Tibial nerve (tissue), 4 donors: Measurements from ENCODE around the gene NUP188. TPM values are rescaled to one million over a fixed set of nuclear protein-coding genes. Genes with fewer than 3 reads are reported as not detected.

Source experiments
- DNase-seq, 2 donors: peaks; one replicate each; pipeline ENCODE4 v3.0.0-alpha.2; 2019; ENCODE audit warnings: low spot score in 2 of 2
- H3K27ac ChIP-seq, 4 donors: fragments of 200-600 bp; sonication (generic) in 3 of 4; one replicate each; pipeline ENCODE4 v1.5.1; 2017 to 2019; ENCODE audit warnings: mild to moderate bottlenecking in 1 of 4
- H3K27me3 ChIP-seq, 2 donors: fragments of 200-600 bp; sonication (generic) in 1 of 2; one replicate each; pipeline versions ENCODE4 v1.5.1 to v1.6.0; 2017 to 2019
- H3K36me3 ChIP-seq, 3 donors: fragments of 200-600 bp; sonication (generic); one replicate each; pipeline ENCODE4 v1.5.1; 2018 to 2019
- H3K4me1 ChIP-seq, 4 donors: fragments of 200-600 bp; sonication (generic) in 3 of 4; one replicate each; pipeline ENCODE4 v1.5.1; 2017 to 2019
- H3K4me3 ChIP-seq, 4 donors: fragments of 200-600 bp; sonication (generic) in 3 of 4; one replicate each; pipeline ENCODE4 v1.5.1; 2017 to 2019; ENCODE audit warnings: mild to moderate bottlenecking in 1 of 4, moderate library complexity in 1 of 4
- H3K9me3 ChIP-seq, 4 donors: fragments of 200-600 bp; sonication (generic) in 3 of 4; one replicate each; pipeline ENCODE4 v1.5.1; 2017 to 2019
- EP300 ChIP-seq, 2 donors: sonication (generic); formaldehyde crosslinking; IDR thresholded peaks; one replicate each; pipeline ENCODE4 v1.6.1; 2017; ENCODE audit warnings: antibody characterized with exemption in 2 of 2, mild to moderate bottlenecking in 1 of 2
- POLR2A ChIP-seq, 2 donors: fragments of 450-650 bp; IDR thresholded peaks; one replicate each; pipeline ENCODE4 v1.6.1; 2017; ENCODE audit warnings: antibody characterized with exemption in 2 of 2, mild to moderate bottlenecking in 2 of 2, moderate library complexity in 2 of 2
- WGBS, 2 donors: methylation state at CpG; one replicate each; pipeline ENCODE4 v1.1.5; 2018; 5-methylcytosine and 5-hydroxymethylcytosine counted together
- total RNA-seq, 4 donors: library from RNA; depleted of rRNA; stranded (reverse); fragments of >200 nt; gene quantifications; one replicate each; pipeline ENCODE4 v1.1.0, GENCODE V29; 2016
- TF ChIP-seq, protein P1 (sequence below), 5 experiments: fragments of 200-600 bp in 3 of 5; fragments of 450-650 bp in 2 of 5; sonication (generic) in 3 of 5; IDR thresholded peaks; one replicate each; pipeline ENCODE4 v1.5.1; 2016 to 2019; ENCODE audit warnings: antibody characterized with exemption in 5 of 5, mild to moderate bottlenecking in 3 of 5, moderate library complexity in 2 of 5

NUP188 gene
- total RNA-seq, 4 donors from 2014 or later, result 22.9 to 76.5 (median 43.5) TPM

DNA sequence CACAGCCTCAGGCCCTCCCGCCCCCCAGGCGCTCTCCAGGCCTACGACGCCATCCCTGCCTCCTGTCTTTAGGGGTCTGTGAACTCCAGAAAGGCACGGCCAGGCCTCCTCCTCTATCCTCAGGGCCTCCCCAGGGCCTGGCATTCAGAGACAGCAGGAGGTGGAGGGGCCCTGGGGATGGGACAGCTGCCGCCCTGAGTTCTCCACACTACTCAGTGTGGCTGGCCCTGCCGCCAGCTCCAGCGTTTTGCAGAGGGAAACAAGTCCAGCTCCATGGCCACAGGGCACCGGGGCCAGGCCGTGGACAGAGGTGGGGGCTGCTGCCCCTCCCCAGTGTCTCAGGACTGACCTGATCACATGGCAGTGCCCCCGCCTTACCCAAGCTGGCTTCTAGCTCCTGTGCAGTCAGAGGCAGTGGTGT lies 64.3 kb downstream of the NUP188 start:
- TF ChIP-seq POLR2A (IDR thresholded peaks at IDR 0.05) (no peak), EP300 (IDR thresholded peaks at IDR 0.05) (no peak)
- TF ChIP-seq, protein P1, sequence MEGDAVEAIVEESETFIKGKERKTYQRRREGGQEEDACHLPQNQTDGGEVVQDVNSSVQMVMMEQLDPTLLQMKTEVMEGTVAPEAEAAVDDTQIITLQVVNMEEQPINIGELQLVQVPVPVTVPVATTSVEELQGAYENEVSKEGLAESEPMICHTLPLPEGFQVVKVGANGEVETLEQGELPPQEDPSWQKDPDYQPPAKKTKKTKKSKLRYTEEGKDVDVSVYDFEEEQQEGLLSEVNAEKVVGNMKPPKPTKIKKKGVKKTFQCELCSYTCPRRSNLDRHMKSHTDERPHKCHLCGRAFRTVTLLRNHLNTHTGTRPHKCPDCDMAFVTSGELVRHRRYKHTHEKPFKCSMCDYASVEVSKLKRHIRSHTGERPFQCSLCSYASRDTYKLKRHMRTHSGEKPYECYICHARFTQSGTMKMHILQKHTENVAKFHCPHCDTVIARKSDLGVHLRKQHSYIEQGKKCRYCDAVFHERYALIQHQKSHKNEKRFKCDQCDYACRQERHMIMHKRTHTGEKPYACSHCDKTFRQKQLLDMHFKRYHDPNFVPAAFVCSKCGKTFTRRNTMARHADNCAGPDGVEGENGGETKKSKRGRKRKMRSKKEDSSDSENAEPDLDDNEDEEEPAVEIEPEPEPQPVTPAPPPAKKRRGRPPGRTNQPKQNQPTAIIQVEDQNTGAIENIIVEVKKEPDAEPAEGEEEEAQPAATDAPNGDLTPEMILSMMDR (IDR thresholded peaks at IDR 0.05), result no peak
- no peaks in the 10 kb centered on the region for H3K27me3 ChIP-seq
- no peak overlapping the region for H3K27ac ChIP-seq
- no peak for DNase-seq
- whole genome bisulfite sequencing, 2 donors, result 80 to 81% methylated on average over 5 to 11 of the region's 11 CpGs
- peaks cover 0 to 20% (median 10%) of the 10 kb centered on the region in 4 donors for H3K4me1 ChIP-seq
- no peaks in the 10 kb centered on the region for H3K9me3 ChIP-seq
- H3K36me3 ChIP-seq, result peaks cover 4 to 79% (median 21%) of the 10 kb centered on the region in 3 donors
- no peak overlapping the region for H3K4me3 ChIP-seq

DNA sequence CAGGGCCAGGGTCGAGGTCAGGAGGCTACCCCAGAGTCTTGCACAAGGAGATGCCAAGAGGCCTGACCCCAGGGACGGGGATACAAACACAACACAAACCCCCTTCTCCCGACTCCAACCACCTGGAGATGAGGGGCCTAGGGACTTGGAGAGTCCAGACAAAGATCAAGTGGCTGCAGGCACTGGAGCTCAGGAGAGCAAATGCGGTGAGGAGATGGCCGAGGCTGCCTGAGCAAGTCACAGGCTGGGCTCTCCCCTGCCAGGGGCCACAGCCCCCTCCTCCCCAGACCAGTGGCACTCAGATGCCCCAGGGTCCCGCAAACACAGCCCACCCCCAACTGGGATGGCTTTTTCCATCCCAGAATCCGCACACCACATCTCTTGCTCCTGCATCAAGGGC lies 64.8 kb downstream of the NUP188 start:
- Histone ChIP-seq H3K4me1 (peaks cover 0 to 14% (median 5%) of the 10 kb centered on the region in 4 donors), H3K4me3 (no peak overlapping the region), H3K27ac (no peak overlapping the region), H3K9me3 (no peaks in the 10 kb centered on the region), H3K27me3 (no peaks in the 10 kb centered on the region), H3K36me3 (peaks cover 4 to 77% (median 21%) of the 10 kb centered on the region in 3 donors)
- DNase-seq, result no peak
- TF ChIP-seq, protein P1 (IDR thresholded peaks at IDR 0.05), result no peak
- TF ChIP-seq POLR2A (IDR thresholded peaks at IDR 0.05) (no peak), EP300 (IDR thresholded peaks at IDR 0.05) (no peak)
- 73 to 74% methylated on average over 7 of the region's 7 CpGs for WGBS, 2 donors

DNA sequence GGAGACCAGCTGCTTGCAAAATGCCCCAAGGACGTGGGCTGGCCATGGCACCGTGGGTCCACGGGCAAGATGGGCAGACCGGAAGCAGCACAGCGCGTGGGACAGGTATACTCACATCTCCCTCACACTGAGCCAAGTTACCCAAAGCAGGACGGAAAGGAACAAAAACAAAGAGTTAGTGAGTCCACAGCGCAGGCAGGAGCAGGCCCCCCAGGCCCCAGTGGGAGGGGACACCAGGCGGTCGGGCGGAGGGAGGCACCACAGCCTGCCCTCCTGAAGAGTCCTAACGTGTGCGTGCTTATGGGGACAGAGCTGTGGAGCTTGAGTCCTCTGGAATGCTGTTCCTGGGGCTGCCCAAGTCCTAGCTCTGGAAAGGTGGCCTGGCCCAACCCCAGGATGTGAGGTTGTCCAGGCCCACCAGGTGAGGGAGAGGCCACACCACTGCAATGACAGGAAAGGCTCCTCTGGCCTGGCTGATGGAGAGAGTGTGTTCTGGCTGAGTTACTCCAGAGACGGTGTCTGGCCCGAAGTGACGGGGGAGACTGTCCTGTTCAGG lies 65.5 kb downstream of the NUP188 start:
- no peak overlapping the region for H3K4me3 ChIP-seq
- H3K4me1 ChIP-seq, result peaks cover 0 to 8% (median 0%) of the 10 kb centered on the region in 4 donors
- DNase-seq, result no peak
- H3K36me3 ChIP-seq, result peaks cover 4 to 76% (median 21%) of the 10 kb centered on the region in 3 donors
- 88 to 90% methylated on average over 16 of the region's 16 CpGs for WGBS, 2 donors
- TF ChIP-seq EP300 (IDR thresholded peaks at IDR 0.05) (no peak), POLR2A (IDR thresholded peaks at IDR 0.05) (no peak)
- TF ChIP-seq, protein P1 (IDR thresholded peaks at IDR 0.05), result no peak
- no peaks in the 10 kb centered on the region for H3K9me3 ChIP-seq
- no peaks in the 10 kb centered on the region for H3K27me3 ChIP-seq
- H3K27ac ChIP-seq, result no peak overlapping the region

DNA sequence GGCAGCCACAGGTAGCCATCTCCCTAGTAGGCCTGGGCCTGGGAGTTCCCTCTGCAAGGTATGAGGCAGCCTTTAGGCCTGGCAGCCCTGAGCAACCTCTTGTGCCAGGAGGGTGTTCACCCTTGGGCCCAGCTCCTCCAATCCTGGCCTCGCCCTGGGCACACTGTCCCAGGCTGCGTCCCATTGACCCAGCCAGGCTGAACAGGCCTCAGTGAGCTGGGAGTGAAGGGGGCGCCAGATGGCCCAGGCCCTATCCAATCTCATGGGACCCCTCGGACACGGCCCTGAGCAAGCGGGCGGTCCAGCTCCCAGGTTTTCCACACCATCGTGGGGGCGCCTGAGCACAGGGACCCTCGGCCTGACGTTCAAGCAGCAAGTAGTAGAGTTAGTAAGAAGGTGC lies 66.2 kb downstream of the NUP188 start:
- TF ChIP-seq POLR2A (IDR thresholded peaks at IDR 0.05), result no peak
- no peak for TF ChIP-seq EP300 (IDR thresholded peaks at IDR 0.05)
- TF ChIP-seq, protein P1 (IDR thresholded peaks at IDR 0.05), result no peak
- H3K9me3 ChIP-seq, result no peaks in the 10 kb centered on the region
- 85 to 90% methylated on average over 6 to 9 of the region's 11 CpGs for WGBS, 2 donors
- no peak for DNase-seq
- H3K4me1 ChIP-seq, result peaks cover 0 to 3% (median 0%) of the 10 kb centered on the region in 4 donors
- no peak overlapping the region for H3K27ac ChIP-seq
- no peak overlapping the region for H3K4me3 ChIP-seq
- H3K36me3 ChIP-seq, result peaks cover 4 to 76% (median 21%) of the 10 kb centered on the region in 3 donors
- no peaks in the 10 kb centered on the region for H3K27me3 ChIP-seq

DNA sequence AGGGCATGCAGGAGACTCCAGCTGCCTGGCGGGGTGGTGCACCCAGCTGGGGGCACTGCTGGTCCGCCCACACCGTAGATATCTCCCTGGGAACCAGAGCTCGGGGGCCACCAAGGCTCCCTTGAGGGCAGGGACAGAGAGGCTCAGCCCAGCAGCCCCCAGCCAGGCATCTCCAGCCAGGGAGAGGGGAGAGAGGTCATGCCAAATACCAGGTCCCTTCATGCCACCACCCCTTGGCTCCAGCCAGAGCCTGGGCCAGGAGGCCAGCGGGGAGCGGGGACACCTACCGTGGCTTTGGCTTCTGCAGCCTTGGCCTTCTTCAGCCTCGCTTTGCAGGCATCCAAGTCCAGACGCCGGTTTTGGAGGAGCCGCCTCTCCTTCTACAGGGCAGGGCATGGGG lies 66.6 kb downstream of the NUP188 start:
- H3K4me3 ChIP-seq, result no peak overlapping the region
- TF ChIP-seq, protein P1 (IDR thresholded peaks at IDR 0.05), result no peak
- TF ChIP-seq EP300 (IDR thresholded peaks at IDR 0.05) (no peak), POLR2A (IDR thresholded peaks at IDR 0.05) (no peak)
- no peaks in the 10 kb centered on the region for H3K27me3 ChIP-seq
- no peak for DNase-seq
- no peaks in the 10 kb centered on the region for H3K9me3 ChIP-seq
- peaks cover 0 to 3% (median 0%) of the 10 kb centered on the region in 4 donors for H3K4me1 ChIP-seq
- WGBS, 2 donors, result 89 to 94% methylated on average over 10 to 11 of the region's 11 CpGs
- H3K36me3 ChIP-seq, result peaks cover 4 to 76% (median 21%) of the 10 kb centered on the region in 3 donors
- H3K27ac ChIP-seq, result no peak overlapping the region
